Stimulated activated CD8-positive, alpha-beta memory T cell treated with anti-CD3 and anti-CD28 coated beads, Interleukin-7, amount 100 ng/mL, for 48 hours (primary cell): ENCODE results near the gene AIG1.
A peak's percentile ranks its signal among the peaks of the same experiment; 100 is the strongest.
"Not testable (repeated sequence)": the region's sequence is repeated elsewhere in the genome, so short reads cannot be mapped to it uniquely, and the experiment has no call there.

ENCODE experiments used
- DNase-seq, 2 donors: peaks; one replicate each; pipeline ENCODE4 v3.0.0-alpha.2; 2020; ENCODE audit warnings: low read depth in 1 of 2; ENCODE audit errors: extremely low read depth in 1 of 2

Gene AIG1, protein sequence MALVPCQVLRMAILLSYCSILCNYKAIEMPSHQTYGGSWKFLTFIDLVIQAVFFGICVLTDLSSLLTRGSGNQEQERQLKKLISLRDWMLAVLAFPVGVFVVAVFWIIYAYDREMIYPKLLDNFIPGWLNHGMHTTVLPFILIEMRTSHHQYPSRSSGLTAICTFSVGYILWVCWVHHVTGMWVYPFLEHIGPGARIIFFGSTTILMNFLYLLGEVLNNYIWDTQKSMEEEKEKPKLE

DNA sequence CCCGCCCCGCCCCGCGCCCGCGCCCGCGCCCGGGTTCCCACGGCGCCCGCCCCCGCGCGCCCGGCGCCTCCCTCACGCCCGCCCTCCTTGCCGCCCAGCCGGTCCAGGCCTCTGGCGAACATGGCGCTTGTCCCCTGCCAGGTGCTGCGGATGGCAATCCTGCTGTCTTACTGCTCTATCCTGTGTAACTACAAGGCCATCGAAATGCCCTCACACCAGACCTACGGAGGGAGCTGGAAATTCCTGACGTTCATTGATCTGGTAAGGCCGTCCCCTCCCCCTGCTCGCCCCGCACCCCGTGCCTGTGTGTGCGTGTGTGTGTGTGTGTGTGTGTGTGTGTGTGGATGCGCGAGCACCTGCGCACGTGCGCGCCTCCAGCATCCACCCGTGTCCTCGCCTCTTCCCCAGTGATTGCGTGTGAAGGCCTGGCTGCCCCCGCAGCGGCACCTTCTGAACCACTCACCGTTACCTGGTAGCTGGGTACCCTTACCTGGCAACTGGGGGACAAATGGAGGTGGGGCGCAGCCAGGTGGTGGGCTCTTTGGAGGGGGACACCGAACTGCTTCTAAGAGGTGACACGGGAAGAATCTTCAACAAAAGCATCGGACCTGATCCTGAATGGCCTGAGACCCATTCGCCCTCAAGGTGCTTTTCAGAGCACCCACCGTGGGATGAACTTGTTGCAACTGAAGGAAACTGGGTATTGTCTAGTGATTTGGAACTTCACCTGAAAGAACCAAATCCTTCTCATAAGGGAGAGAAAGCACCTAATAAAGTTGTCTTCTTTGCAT is at the start of gene AIG1:
Gene AIG1, plus strand, starts transcription at position 84 of the 791 bp plus-strand sequence. Its CDS starts 37 bp downstream, at position 121.
- DNase-seq, result peak; percentile 22 to 34

DNA sequence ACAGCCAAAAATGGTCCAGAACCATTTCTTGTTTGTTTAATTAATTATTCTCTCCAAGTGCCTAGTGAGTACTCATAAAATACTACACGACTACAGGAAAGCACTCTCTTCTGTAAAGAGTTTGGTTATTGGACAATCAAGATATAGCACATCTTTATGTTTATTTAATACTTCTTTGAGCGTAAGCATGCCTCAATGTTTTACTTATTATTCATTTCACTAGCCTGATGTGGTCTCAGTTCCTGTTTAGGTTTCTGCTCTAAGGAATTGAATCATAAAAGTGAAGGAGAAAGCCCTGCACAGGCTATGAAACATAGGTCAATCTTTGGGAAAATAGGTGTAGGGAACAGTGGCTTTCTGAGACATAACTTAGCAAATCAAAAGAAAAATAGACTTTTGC is 45.9 kb upstream of the AIG1 start:
- DNase-seq, result no peak

DNA sequence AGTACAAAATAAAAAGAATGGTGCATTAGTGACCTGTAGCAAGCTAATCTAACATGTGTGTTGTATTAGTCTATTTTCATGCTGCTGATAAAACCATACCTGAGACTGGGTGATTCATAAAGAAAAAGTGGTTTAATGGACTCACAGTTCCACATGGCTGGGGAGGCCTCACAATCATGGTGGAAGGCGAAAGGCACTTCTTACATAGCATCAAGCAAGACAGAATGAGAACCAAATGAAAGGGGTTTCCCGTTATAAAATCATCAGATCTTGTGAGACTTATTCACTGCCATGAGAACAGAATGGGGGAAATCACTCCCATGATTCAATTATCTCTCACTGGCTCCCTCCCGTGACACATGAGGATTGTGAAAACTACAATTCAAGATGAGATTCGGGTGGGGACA is 45.4 kb upstream of the AIG1 start:
- no peak for DNase-seq

DNA sequence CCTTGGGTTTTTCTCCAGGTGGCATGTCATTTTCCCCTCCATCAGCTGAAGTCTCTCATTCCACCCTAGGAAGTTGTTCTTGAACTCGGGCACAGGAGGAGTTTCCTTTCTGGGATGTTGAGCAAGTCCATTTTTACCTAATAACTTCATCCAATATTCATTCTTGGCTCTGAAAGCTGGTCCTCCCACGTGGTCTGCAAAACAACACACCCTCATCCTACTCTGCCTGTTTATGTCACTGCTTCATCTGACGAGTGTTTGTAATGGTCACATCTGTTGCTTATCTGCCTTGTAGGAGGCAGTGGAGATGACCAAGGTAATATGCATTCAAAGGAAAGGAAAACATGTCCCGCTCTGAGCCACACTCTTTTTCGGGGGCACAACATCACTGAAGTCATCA is 41.7 kb upstream of the AIG1 start:
- DNase-seq, result no peak

DNA sequence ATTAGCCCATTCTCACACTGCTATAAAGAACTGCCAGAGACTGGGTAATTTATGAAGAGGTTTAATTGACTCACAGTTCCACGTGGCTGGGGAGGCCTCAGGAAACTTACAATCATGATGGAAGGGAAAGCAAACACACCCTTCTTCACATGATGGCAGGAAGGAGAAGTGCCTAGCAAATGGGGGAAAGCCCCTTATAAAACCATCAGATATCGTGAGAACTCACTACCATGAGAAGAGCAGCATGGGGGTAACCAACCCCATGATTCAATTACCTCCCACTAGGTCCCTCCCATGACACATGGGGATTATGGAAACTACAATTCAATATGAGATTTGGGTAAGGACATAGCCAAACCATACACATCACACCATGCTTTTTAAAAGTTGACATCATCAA is 39.8 kb upstream of the AIG1 start:
- DNase-seq, result not testable (repeated sequence)

DNA sequence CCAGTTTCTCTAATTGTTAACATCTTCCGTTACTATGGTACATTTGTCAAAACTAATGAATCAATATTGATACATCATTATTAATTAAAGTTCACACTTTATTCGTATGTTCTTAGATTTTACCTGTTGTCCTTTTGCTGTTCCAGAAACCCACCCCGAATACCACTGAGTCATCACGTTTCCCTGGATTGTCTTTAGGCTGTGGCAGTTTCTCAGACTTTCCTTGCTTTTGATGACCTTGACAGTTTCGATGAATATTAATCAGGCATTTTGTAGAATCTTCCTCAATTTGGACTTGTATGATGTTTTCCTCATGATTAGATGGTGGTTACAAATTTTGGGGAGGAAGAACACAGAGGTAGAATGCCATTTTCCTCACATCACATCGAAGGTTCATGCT is 39.1 kb upstream of the AIG1 start:
- DNase-seq, result no peak

DNA sequence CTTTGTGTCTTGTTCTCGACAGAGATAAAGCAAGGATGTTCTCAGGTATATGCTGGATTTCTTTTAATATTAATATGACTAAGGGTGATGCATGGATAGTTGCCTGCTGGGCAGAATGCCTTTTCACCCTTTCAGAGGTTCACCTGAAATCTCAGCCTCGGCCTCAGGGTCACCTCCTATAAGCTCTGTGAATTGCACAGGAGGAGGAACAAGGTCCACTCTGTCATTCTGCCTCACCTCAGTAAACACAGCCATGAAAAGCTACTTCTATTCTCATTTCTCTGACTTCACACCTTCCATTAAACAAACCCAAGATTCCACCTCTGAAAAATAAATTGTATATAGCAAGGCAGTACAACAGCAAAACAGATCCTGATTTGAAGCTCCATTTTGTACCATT is 38.1 kb upstream of the AIG1 start:
- DNase-seq, result no peak

DNA sequence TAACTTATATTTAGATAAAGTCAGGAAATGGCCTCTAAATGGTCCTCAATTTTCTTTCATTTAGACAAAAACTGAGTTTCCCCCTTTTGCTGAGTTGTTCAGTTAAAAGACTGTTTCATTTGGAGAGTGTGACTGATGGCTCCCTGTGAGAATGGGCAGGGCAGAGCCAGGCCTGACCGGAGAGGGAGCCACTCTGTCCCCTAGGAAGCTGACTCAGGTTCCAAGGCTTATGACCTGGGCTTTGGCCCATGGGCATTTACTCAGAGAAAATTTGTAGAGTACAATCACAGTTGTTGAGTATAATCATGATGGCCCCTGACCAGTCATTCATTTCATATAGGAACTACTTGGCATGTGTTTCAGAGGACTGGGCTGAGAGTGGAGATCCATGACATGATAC is 37.0 kb upstream of the AIG1 start:
- DNase-seq, result no peak

DNA sequence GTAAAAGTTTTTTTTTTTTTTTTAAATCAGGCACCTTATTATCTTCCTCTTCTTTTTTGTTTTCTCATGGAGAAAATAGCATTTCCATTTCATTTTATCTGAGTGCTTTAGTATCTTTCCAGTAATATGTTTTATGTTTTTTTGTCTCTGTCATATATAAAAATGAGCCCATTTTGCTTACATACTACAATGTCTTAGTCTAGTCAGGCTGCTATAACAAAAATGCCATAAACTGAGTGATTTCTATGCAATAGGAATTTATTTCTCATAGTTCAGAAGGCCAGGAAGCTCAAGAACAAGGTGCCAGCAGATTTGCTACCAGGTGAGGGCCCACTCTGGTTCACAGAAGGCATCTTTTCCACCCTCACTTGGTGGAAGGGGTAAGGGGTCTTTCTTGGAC is 35.7 kb upstream of the AIG1 start:
- DNase-seq, result no peak

DNA sequence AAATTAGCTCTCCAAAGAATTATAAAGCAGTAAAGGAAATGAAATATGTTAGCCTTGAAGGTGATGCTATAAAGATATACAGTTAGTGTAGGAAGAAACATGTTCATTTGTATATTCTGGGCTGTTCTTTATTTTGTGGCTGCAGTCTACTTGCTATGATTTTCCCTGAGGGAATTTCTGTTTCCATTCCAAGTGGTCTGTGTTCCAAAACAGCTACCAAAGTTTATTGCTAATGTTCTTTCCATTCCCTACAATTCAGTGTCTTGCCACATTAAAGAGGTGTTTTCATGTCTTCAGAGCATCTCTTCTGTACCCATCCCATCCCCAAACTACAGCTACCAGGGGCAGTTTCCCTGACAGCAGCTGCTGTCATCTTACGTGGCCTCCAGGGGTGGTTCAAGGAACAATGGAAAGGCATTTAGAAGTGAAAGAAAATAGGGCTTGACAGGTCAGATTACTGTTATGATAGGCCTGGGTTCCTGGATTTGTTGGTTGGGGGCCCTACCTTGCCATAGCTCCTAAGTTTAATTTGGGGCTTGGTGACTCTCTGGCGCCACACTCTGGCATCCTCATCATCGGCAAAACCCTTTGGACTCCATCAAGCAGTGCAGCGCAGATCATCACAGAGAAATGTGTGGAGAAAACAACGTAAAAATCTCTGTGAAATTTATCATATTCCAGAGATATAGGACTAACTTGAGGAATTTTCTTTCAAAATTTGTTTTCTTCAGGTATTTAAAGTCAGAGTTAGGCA is 33.8 kb upstream of the AIG1 start:
- peak in 1 of 2 donors; percentile 10 for DNase-seq

DNA sequence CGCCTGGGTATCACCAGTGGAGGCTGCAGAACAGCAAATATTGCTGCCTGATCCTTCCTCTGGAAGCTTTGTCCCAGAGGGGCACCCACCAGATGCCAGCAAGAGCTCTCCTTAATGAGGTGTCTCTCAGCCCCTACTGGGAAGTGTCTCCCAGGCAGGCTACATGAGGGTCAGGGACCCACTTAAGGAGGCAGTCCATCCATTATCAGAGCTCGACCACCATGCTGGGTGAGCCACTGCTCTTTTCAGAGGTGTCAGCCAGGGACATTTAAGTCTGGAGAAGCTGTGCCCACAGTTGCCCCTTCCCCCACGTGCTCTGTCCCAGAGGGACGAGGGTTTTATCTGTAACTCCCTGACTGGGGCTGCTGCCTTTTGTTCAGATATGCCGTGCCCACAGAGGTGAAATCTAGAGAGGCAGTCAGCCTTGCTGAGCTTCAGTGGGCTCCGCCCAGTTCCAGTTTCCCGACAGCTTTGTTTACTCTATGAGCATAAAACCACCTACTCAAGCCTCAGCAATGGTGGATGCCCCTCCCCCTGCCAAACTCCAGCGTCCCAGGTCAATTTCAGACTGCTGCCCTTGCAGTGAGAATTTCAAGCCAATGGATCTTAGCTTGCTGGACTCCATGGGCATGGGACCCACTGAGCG is 25.9 kb upstream of the AIG1 start:
- no peak for DNase-seq

DNA sequence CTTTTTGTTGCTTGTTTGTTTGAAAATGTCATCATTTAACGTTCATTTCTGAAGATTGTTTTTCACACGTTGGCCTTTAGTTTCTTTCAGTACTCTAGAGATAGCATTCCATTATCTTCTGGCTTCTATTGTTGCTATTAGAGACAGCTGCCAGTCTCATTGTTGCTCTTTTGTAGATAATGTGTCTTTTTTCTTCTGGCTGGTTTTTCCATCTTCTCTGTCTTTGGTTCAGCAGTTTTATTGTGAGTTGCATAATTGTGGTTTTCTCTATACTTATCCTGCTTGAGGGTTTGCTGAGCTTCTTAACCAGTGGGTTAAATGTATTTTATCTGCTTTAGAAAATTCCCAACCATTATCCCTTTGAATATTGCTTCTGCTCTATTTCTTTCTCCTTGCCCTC is 23.2 kb upstream of the AIG1 start:
- no peak for DNase-seq

DNA sequence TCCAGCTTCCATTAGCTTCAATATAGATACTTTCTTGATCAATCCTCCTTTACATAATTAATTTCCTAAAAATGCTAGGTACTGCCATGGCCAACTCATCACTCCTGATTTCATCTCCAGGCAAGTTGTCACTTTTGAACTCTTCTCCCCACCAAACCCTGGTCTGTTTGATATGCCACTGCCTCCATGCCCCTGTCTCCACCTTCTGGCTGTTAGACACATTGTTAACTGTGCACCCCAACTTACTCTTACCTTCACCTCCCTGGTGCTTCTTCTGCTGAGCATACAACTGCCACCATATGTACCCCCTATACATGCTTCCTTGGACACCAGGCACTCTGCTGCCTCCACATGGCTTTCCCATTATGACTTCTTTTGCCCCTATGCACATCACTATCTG is 21.9 kb upstream of the AIG1 start:
- DNase-seq, result no peak

DNA sequence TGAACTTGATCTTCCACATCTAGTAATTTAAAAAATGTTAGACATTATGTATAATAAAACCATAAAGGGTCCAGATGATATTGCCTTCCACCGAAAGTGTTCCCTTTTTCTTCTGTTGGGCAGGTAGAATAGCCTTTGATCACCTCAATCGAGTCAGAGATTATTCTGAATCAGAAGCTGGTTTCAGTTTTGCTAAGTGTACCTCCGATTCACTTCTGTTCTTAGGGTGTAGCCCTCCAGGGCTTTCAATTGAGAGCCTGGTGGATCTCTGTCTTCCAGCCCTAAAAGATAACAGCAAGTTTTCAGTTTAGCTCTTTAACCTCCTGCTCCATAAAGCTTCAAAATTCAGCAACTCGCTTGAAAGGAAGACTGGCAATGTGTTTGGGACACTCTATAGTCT is 21.1 kb upstream of the AIG1 start:
- no peak for DNase-seq

DNA sequence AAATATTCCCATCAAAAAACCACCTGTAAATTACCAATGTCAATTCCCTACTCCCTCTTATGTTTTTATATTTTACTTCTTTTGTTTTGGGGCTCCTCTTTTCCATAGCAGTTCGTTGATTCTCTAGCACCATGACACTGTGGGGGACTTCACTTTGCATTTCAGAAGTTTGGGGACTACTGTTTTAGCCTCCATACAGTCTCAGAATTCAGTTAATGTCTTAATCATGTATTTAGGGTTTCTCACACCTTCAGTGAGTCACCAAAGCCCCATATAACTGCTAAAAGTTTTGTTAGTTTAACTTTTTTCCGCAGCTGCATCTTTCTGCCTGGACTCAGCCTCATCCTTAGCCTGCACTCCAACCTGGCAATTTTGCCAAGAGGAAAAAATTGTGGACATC is 20.7 kb upstream of the AIG1 start:
- no peak for DNase-seq

DNA sequence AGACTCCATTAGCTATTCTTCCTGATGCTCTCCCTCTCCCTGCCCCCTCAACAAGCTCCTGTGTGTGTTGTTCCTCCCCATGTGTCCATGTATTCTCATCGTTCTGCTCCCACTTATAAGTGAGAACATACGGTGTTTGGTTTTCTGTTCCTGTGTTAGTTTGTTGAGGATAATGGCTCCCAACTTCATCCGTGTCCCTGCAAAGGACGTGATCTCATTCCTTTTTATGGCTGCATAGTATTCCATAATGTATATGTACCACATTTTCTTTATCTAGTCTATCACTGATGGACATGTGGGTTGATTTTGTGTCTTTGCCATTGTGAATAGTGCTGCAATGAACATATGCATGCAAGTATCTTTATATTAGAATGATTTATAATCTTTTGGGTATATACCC is 16.3 kb upstream of the AIG1 start:
- not testable (repeated sequence) for DNase-seq

DNA sequence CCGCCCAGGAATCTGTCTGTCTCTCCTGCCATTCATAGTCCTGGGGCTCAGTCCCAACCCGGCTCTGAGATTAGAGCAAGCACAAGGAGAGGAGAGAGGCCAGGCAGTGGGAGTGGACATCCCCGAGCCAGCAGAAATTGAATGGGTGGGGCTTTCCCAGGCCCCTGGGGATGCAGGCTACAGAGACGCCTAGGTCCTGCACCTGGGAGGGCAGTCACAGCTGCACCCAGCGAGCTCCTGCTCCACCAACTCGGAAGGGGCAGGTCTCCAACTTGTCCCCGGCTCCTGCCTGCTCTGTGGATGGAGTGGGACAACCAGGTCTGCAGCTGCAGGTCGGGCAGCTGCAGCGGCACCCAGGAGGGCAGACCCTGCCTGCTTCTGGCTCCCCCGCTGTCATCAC is 11.1 kb upstream of the AIG1 start:
- no peak for DNase-seq

DNA sequence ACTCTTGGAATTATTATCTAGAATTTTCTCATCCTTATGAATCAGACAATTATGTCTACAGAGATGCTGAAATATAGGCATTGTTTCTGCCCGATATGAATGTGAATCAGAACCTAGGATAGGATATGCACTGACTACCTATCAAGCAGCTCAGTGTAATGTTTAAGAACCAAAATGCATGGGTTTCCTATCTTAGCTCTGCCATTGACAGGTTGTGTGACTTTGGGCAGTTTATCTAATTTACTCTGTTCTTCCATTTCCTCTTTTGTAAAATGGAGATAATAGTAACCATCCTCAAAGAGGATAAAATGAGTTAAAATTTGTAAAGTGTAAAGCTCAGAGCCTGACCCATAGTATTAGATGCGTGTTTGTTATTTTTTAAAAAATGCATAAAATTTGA is 10.2 kb upstream of the AIG1 start:
- no peak for DNase-seq

DNA sequence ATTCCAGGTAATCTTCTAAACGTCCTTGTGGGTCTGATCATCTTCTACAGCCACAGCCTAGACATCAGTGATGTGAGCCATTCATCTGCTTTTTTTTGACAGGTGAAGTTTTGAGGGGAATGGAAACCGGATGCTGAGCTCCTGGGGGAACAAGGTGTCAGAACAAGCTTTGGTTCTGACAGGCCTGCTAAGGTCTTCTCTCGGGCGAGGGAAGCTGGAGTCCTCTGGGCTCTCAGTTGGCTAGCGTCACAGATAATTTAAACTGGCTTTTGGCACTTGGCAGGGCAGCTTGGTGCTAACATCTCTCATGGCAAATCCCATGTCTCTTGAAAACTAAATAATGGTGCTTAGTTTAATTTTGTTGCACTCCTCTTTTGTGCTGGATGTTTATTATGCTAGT is 8.4 kb upstream of the AIG1 start:
- DNase-seq, result no peak

DNA sequence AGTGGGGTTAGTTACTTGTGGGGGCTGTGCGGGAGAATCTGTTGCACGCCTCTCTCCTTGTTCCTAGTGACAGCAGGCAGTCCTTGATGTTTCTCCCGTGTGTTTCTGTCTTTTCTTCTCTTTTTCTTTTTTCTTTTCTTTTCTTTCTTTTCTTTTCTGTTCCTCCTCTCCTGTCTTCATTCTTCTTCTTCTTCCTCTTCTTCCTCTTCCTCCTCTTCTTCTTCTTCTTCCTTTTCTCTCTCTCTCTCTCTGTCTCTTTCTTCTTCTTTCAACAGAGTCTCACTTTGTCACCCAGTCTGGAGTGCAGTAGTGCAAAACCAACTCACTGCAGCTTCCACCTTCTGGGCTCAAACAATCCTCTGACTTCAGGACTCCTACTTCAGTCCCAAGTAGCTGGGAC is 6.8 kb upstream of the AIG1 start:
- no peak for DNase-seq

DNA sequence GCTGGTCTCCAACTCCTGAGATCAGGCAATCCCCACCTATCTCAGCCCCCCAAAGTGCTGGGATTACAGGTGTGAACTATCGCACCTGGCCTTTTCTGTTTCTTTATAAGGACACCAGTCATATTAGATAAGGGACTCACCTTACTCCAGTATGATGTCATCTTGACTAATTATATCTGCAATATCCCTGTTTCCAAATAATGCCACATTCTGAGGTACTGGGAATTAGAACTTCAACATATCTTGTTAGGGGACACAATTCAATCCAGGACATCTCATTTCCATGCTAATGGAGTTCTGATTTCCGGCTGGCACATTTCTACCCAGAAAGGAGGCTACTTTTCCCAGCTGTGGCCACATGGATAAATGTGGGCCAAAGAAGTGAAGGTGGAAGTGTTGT is 6.4 kb upstream of the AIG1 start:
- DNase-seq, result no peak
